Left lung (tissue), 10 donors: Measurements from ENCODE around the gene CD6. TPM values are rescaled to one million over a fixed set of nuclear protein-coding genes. Genes with fewer than 3 reads are reported as not detected.

Experiments used
- ATAC-seq: fragments of 200-7000 bp; cut with Tn5 transposase; one replicate; pipeline ENCODE4 v1.9.1; 2020; ENCODE audit warnings: moderate library complexity
- DNase-seq, 4 donors: peaks; one replicate each; pipeline ENCODE4 v3.0.0-alpha.2; 2013 to 2020
- H3K27ac ChIP-seq, 2 donors: fragments of 200-600 bp; sonication (generic) in 1 of 2; one replicate each; pipeline versions ENCODE4 v1.5.0 to v1.8.0; 2020 to 2021
- H3K27me3 ChIP-seq, 2 donors: fragments of 200-600 bp; sonication (generic) in 1 of 2; one replicate each; pipeline versions ENCODE4 v1.5.0 to v1.8.0; 2020 to 2021
- H3K36me3 ChIP-seq, 2 donors: fragments of 200-600 bp; sonication (generic) in 1 of 2; one replicate each; pipeline versions ENCODE4 v1.5.0 to v1.8.0; 2020 to 2021
- H3K4me1 ChIP-seq, 2 donors: fragments of 200-600 bp; one replicate each; pipeline ENCODE4 v1.8.0; 2021
- H3K4me3 ChIP-seq, 2 donors: fragments of 200-600 bp; sonication (generic) in 1 of 2; one replicate each; pipeline versions ENCODE4 v1.5.0 to v1.8.0; 2020 to 2021; ENCODE audit warnings: mild to moderate bottlenecking in 1 of 2
- H3K9me3 ChIP-seq, 2 donors: fragments of 200-600 bp; sonication (generic) in 1 of 2; one replicate each; pipeline versions ENCODE4 v1.5.0 to v1.8.0; 2020 to 2021
- intact Hi-C, 2 donors: fragments of 100-400 bp; cut with DNase I; formaldehyde crosslinking; loops; one replicate each; pipeline versions ENCODE4 v1.11.2 to v1.14.2; 2022
- polyA plus RNA-seq, 6 donors: library from polyadenylated mRNA; unstranded; fragments of 120-200 nt; gene quantifications; one replicate each; pipeline ENCODE4 v1.2.1, GENCODE V29; 2013; ENCODE audit not compliant: insufficient read length in 6 of 6
- total RNA-seq, 2 donors: library from RNA; stranded (reverse); fragmentation: NEBNext Ultra II Directional; extraction: Animal tissue kit (Norgen Biotek cat#: 25700); gene quantifications; one replicate each; pipeline ENCODE4 v1.2.1, GENCODE V29; 2021
- TF ChIP-seq, protein P1 (sequence below), 2 donors: fragments of 200-600 bp; sonication (generic) in 1 of 2; IDR thresholded peaks; one replicate each; pipeline versions ENCODE4 v1.5.0 to v1.8.0; 2021; ENCODE audit warnings: antibody characterized with exemption in 2 of 2
- donor health status: DM: no; HTN: yes; CAD: no.
- donor health status: DM: no; HTN: no; CAD: no.

Gene CD6
- total and polyA plus RNA-seq, 8 donors, result 0.66 to 6.3 (median 1.7) TPM

DNA sequence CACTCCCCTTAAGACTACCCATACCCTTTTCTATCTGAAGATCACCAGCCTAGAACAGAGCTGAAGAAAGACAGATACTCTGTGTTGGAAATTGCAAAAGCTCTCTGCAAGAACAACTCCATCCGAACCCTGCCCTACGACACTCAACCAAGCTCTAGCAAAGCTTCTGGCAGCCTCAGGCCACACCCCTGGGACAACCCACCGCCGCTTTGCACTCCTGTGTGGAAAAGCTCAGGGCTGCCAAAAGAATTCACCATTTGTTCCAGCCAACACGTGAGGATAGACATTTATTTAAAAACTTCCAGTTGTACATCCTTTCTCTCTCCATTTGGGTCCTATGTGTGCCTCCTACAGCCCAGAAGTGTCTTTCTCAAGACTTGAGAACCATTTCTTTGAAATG is 68.4 kb downstream of the CD6 start:
- no peaks in the 10 kb centered on the region for H3K36me3 ChIP-seq
- ATAC-seq (no peak), DNase-seq (no peak)
- H3K9me3 ChIP-seq, result no peaks in the 10 kb centered on the region
- H3K4me1 ChIP-seq, result peaks cover 0 to 4% of the 10 kb centered on the region in 2 donors
- TF ChIP-seq, protein P1, sequence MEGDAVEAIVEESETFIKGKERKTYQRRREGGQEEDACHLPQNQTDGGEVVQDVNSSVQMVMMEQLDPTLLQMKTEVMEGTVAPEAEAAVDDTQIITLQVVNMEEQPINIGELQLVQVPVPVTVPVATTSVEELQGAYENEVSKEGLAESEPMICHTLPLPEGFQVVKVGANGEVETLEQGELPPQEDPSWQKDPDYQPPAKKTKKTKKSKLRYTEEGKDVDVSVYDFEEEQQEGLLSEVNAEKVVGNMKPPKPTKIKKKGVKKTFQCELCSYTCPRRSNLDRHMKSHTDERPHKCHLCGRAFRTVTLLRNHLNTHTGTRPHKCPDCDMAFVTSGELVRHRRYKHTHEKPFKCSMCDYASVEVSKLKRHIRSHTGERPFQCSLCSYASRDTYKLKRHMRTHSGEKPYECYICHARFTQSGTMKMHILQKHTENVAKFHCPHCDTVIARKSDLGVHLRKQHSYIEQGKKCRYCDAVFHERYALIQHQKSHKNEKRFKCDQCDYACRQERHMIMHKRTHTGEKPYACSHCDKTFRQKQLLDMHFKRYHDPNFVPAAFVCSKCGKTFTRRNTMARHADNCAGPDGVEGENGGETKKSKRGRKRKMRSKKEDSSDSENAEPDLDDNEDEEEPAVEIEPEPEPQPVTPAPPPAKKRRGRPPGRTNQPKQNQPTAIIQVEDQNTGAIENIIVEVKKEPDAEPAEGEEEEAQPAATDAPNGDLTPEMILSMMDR (IDR thresholded peaks at IDR 0.05), result no peak
- no peak overlapping the region for H3K27ac ChIP-seq
- intact Hi-C loops, result no loop called here
- no peaks in the 10 kb centered on the region for H3K27me3 ChIP-seq
- no peak overlapping the region for H3K4me3 ChIP-seq

GRCh38 chr11:61041755-61042518 is 70.5 kb downstream of the CD6 start:
- peak; percentile 85 for ATAC-seq
- peak in 3 of 4 donors; percentile 42 to 78 (median 55) for DNase-seq

DNA sequence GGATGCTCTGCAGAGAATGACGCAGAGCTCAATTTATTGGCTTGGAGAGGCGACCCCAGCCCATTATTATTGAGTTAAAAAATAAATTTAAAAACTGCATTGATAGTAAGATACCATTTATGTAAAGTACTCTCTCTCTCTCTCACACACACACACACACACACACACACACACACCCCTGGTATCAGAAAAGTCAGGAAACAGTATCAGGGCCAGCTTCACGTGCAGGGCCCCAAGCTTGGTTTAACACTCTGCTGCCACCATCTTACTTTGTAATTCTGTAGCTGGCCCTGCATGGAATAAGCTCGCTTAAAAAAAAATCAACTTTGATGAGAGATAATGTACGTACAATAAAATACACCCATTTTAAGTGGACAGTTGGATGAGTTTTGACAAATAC is 71.1 kb downstream of the CD6 start:
- Histone ChIP-seq H3K4me1 (peaks cover 0 to 4% of the 10 kb centered on the region in 2 donors), H3K9me3 (no peaks in the 10 kb centered on the region), H3K36me3 (no peaks in the 10 kb centered on the region), H3K4me3 (no peak overlapping the region), H3K27ac (peak overlapping the region in 1 of 2 donors; percentile 75), H3K27me3 (no peaks in the 10 kb centered on the region)
- intact Hi-C loops, result no loop called here
- DNase-seq (no peak), ATAC-seq (no peak)
- TF ChIP-seq, protein P1 (IDR thresholded peaks at IDR 0.05), result no peak

More at GRCh38 chr11:61041755-61042518, 70.5 kb downstream of the CD6 start:
- Histone ChIP-seq H3K36me3 (no peaks in the 10 kb centered on the region), H3K27ac (peak overlapping the region; percentile 72 to 75), H3K9me3 (no peaks in the 10 kb centered on the region), H3K27me3 (no peaks in the 10 kb centered on the region), H3K4me3 (no peak overlapping the region), H3K4me1 (peaks cover 0 to 4% of the 10 kb centered on the region in 2 donors)
- intact Hi-C loops, result no loop called here
- TF ChIP-seq, protein P1 (IDR thresholded peaks at IDR 0.05), result no peak

DNA sequence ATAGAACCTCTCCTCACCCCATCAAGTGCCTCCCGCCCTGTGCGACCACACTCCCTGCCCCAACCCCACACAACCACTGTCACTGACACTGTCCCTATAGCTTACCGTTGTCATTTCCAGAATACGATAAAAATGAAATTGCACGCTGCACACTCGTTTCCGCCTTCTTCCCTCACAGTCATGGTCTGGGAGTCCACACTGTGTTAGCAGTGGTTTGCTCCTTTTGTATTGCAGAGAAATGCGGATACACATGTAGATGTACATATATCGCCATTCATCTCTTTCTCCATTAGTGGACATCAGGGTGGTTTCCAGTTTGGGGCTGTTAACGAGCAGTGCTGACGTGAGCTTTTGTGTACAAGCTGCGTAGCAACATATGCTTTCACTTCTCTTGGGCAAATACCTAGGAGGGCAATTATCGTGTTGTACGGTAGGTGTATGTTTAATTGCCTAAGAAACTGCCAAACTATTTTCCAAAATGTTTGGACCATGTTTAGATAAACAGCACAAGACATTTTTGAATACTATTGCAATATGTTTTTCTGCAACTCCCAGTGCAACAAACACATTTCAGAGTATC is 71.6 kb downstream of the CD6 start:
- Histone ChIP-seq H3K27ac (peak overlapping the region in 1 of 2 donors; percentile 75), H3K27me3 (no peaks in the 10 kb centered on the region), H3K36me3 (no peaks in the 10 kb centered on the region), H3K4me3 (no peak overlapping the region), H3K9me3 (no peaks in the 10 kb centered on the region), H3K4me1 (peaks cover 0 to 4% of the 10 kb centered on the region in 2 donors)
- TF ChIP-seq, protein P1 (IDR thresholded peaks at IDR 0.05), result no peak
- no peak for DNase-seq
- intact Hi-C loops, result no loop called here
- ATAC-seq, result no peak

DNA sequence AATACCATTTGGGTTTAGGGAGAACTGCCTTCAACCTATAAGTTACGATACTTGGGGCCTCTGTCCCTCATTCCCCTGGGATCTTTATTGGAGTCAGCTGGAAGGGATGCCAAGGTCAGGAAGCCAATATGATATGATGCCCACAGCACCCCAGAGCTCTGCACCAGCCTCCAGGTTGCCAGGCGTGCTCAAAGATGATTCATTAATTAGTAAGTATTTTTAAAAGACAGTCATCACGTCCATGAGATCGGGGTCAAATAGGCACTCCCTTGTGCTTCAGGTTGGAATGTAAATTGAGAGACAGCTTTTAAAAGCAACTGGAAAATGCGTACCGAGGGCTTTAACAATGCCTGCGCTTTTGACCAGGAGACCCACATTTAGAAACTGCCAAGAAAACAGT is 73.8 kb downstream of the CD6 start:
- Histone ChIP-seq H3K27ac (no peak overlapping the region), H3K9me3 (no peaks in the 10 kb centered on the region), H3K27me3 (no peaks in the 10 kb centered on the region), H3K4me1 (peaks cover 0 to 4% of the 10 kb centered on the region in 2 donors), H3K36me3 (no peaks in the 10 kb centered on the region), H3K4me3 (no peak overlapping the region)
- TF ChIP-seq, protein P1 (IDR thresholded peaks at IDR 0.05), result no peak
- DNase-seq (no peak), ATAC-seq (no peak)
- intact Hi-C loops, result no loop called here
